Mesenchymal stem cell (in vitro differentiated cells and primary cell): Measurements from ENCODE around the gene METTL16.

Experiments used
- DNase-seq: peaks from one replicate; pipeline ENCODE4 v3.0.0-alpha.2; 2013
- H2AFZ ChIP-seq: one replicate; pipeline ENCODE4 v1.6.1; 2013; ENCODE audit warnings: low read depth, mild to moderate bottlenecking, control low read depth, inconsistent platforms, low read length, moderate library complexity
- H2AK5ac ChIP-seq: 2 replicates; pipeline ENCODE4 v1.6.1; 2013; ENCODE audit warnings: low read length, moderate library complexity, mild to moderate bottlenecking, inconsistent platforms; ENCODE audit not compliant: severe bottlenecking
- H2BK120ac ChIP-seq: one replicate; pipeline ENCODE4 v1.6.1; 2013; ENCODE audit warnings: low read depth, mild to moderate bottlenecking, inconsistent platforms, low read length, moderate library complexity
- H2BK12ac ChIP-seq, 2 experiments: one replicate each; pipeline ENCODE4 v1.6.1; 2013; ENCODE audit warnings: inconsistent platforms in 2 of 2, low read length in 2 of 2, mild to moderate bottlenecking in 2 of 2, moderate library complexity in 2 of 2, control low read depth in 1 of 2
- H2BK15ac ChIP-seq: one replicate; pipeline ENCODE4 v1.6.1; 2013; ENCODE audit warnings: mild to moderate bottlenecking, low read depth, inconsistent platforms; ENCODE audit not compliant: poor library complexity, severe bottlenecking
- H2BK5ac ChIP-seq: 2 replicates; pipeline ENCODE4 v1.6.1; 2013; ENCODE audit warnings: low read depth, mild to moderate bottlenecking, low read length, control low read depth, inconsistent platforms; ENCODE audit not compliant: poor library complexity, severe bottlenecking
- H3K14ac ChIP-seq, 2 experiments: one replicate each; pipeline ENCODE4 v1.6.1; 2013; ENCODE audit warnings: inconsistent platforms in 2 of 2, low read length in 2 of 2, control low read depth in 1 of 2, mild to moderate bottlenecking in 1 of 2, moderate library complexity in 1 of 2
- H3K18ac ChIP-seq, 2 experiments: one replicate each; pipeline ENCODE4 v1.6.1; 2013; ENCODE audit warnings: inconsistent platforms in 2 of 2, low read length in 2 of 2, control low read depth in 1 of 2, low read depth in 1 of 2, mild to moderate bottlenecking in 1 of 2
- H3K23ac ChIP-seq, 2 experiments: one replicate each; pipeline ENCODE4 v1.6.1; 2013; ENCODE audit warnings: inconsistent platforms in 2 of 2, low read length in 2 of 2, mild to moderate bottlenecking in 2 of 2, moderate library complexity in 2 of 2, control low read depth in 1 of 2
- H3K27ac ChIP-seq: 2 replicates; pipeline ENCODE4 v1.5.1; 2013; ENCODE audit warnings: mild to moderate bottlenecking, moderate library complexity, low read length, control low read depth, inconsistent platforms; ENCODE audit not compliant: poor library complexity, severe bottlenecking
- H3K27me3 ChIP-seq, 2 experiments: 2 replicates each; pipeline versions ENCODE4 v1.6.1 to v1.7.0; 2013; ENCODE audit warnings: low read length in 2 of 2, mild to moderate bottlenecking in 2 of 2, moderate library complexity in 2 of 2, control low read depth in 1 of 2, inconsistent platforms in 1 of 2; ENCODE audit not compliant: control insufficient read depth in 1 of 2, insufficient read depth in 1 of 2
- H3K36me3 ChIP-seq, 2 experiments: 2 replicates each; pipeline versions ENCODE4 v1.6.1 to v1.7.0; 2013; ENCODE audit warnings: low read length in 2 of 2, control low read depth in 1 of 2, inconsistent platforms in 1 of 2, low read depth in 1 of 2, mild to moderate bottlenecking in 1 of 2; ENCODE audit not compliant: insufficient read depth in 2 of 2, control insufficient read depth in 1 of 2
- H3K4ac ChIP-seq, 2 experiments: one replicate each; pipeline ENCODE4 v1.6.1; 2013; ENCODE audit warnings: inconsistent platforms in 2 of 2, low read length in 2 of 2, mild to moderate bottlenecking in 2 of 2, moderate library complexity in 2 of 2, control low read depth in 1 of 2, low read depth in 1 of 2
- H3K4me1 ChIP-seq: 2 replicates; pipeline ENCODE4 v1.6.1; 2013; ENCODE audit warnings: low read depth, low read length, control low read depth; ENCODE audit not compliant: control insufficient read depth, insufficient read depth
- H3K4me2 ChIP-seq: 2 replicates; pipeline ENCODE4 v1.6.1; 2013; ENCODE audit warnings: low read length, mild to moderate bottlenecking, inconsistent platforms; ENCODE audit not compliant: poor library complexity, severe bottlenecking
- H3K4me3 ChIP-seq, 2 experiments: 2 replicates each; pipeline versions ENCODE4 v1.5.1 to v1.7.0; 2013; ENCODE audit warnings: low read length in 2 of 2, mild to moderate bottlenecking in 2 of 2, control low read depth in 1 of 2, low read depth in 1 of 2; ENCODE audit not compliant: insufficient read depth in 1 of 2
- H3K79me1 ChIP-seq: replicated peaks from 2 replicates; pipeline ENCODE4 v1.6.1; 2013; ENCODE audit warnings: mild to moderate bottlenecking, control low read depth, low read length, inconsistent platforms; ENCODE audit not compliant: poor library complexity, severe bottlenecking
- H3K9ac ChIP-seq: 2 replicates; pipeline ENCODE4 v1.7.0; 2013; ENCODE audit warnings: mild to moderate bottlenecking, low read length, moderate library complexity
- H3K9me3 ChIP-seq: 2 replicates; pipeline ENCODE4 v1.7.0; 2013; ENCODE audit warnings: mild to moderate bottlenecking, low read length; ENCODE audit not compliant: control insufficient read depth
- H4K8ac ChIP-seq: one replicate; pipeline ENCODE4 v1.6.1; 2013; ENCODE audit warnings: inconsistent platforms, mild to moderate bottlenecking, low read length, moderate library complexity
- H4K91ac ChIP-seq: one replicate; pipeline ENCODE4 v1.6.1; 2013; ENCODE audit warnings: mild to moderate bottlenecking, low read length, inconsistent platforms
- WGBS: methylation state at CpG from one replicate; pipeline ENCODE4 v1.1.7; 2013; ENCODE audit warnings: mixed read lengths; 5-methylcytosine and 5-hydroxymethylcytosine counted together

The METTL16 gene

DNA sequence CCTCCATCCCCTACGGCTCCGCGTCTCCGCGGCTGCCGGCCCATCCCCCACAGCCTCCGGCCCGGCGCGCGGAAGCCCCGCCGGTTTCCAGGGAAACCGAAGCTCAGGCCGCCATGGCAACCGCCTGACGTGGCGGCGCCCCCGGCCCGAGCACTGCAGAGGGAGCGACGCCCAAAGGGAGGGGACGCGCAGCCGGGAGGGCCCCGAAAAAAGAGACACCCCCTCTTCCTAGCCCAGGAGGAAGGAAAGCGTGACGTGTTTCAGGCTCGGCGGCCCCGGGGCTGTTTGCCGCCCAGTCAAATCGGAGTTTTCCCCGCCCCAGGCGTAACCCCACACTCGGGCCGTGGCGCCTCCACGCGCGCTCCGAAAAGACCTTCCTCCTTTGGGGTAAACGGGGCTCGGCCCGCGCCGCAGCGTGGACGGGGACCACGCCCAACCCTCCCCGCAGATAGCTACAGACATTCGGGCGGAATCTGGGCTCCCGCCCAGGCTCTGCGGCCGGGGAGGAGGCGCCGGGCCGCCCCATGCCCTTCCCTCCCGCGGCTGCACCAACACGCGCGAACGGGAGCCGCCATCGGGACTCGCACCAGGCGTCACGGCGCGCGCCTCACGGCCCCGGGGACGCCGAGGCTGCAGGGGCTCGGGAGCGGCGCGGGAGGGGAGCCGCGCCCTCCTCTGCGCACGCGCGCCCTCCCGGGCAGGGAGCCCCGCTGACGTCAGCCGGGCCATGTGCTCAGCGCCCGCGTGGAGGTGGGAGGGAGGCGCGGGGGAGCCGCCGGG lies 118.3 kb downstream of the METTL16 start:
- H3K4me3 ChIP-seq: peak overlapping the region; percentile 72 to 83
- peak overlapping the region; percentile 96 to 97 for H3K4ac ChIP-seq
- H3K27ac ChIP-seq: peak overlapping the region; percentile 80
- H2AFZ ChIP-seq: peak overlapping the region; percentile 42
- H3K27me3 ChIP-seq: no peaks in the 10 kb centered on the region
- H3K36me3 ChIP-seq: peaks cover 13 to 29% of the 10 kb centered on the region in 2 experiments
- H3K18ac ChIP-seq: peak overlapping the region; percentile 95 to 98
- H3K79me1 ChIP-seq: peaks cover 34% of the 10 kb centered on the region
- H2AK5ac ChIP-seq: no peak overlapping the region
- peak overlapping the region; percentile 78 to 91 for H3K14ac ChIP-seq
- peak overlapping the region; percentile 97 for H3K9ac ChIP-seq
- peak; percentile 85 for DNase-seq
- peak overlapping the region; percentile 97 for H4K8ac ChIP-seq
- WGBS: under 1% methylated on average over 48 of the region's 99 CpGs
- H4K91ac ChIP-seq: peak overlapping the region; percentile 99
- no peaks in the 10 kb centered on the region for H3K9me3 ChIP-seq
- H3K23ac ChIP-seq: peak overlapping the region in 1 of 2 experiments; percentile 66
- peak overlapping the region; percentile 84 for H2BK5ac ChIP-seq
- peak overlapping the region; percentile 89 for H2BK15ac ChIP-seq
- H2BK12ac ChIP-seq: peak overlapping the region; percentile 29 to 83
- peak overlapping the region; percentile 94 for H2BK120ac ChIP-seq
- peaks cover 52% of the 10 kb centered on the region for H3K4me1 ChIP-seq
- H3K4me2 ChIP-seq: peak overlapping the region; percentile 92

DNA sequence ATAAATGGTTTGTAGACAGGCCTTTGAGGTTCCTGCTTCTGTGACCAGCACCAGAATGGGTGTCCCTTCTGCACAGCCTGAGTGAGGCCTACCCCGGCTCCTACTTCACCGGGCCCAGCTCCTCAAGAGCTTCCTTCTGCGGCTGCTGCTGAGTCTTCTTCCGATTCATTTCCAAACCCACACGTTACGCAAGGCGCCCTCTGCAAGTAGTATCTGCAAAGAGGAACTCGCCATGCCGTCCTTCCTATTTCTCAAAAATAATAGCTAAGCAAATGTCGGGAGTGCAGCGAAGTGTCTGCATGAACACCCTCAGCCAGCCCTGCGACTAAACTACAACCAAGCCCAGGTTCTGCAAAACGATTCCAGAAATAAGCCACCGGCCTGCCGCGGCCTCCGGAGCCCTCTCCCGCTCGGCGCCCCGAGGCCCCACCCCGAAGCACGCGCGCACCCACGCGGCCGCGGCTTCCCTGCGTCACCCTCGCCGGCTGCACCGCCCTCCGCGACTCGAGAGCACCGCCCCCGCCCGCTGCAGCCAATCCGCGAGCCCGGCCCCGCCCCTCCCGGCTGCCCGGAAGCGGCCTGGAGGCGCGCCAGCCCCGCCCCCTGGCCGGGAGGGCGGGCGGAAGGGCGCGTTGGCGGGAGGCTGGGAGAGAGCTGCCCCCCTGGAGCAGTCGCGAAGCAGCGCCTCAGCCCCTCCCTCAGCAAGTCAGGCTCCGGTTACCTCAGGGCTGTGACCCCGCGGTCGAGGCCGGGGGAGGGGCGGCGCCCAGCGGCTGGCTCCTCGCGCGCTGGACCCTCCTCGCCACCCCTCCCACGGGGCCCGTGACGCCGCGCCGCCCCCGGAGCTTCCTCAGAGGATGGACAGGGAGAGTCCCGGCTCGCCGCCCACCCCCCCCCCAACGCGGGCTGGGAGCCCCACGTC lies 119.2 kb downstream of the METTL16 start:
- Histone ChIP-seq H3K4me2 (peak overlapping the region; percentile 92), H3K4me3 (peak overlapping the region; percentile 72 to 83), H3K27me3 (no peaks in the 10 kb centered on the region), H2BK12ac (peak overlapping the region in 1 of 2 experiments; percentile 24), H3K9ac (peak overlapping the region; percentile 97), H3K23ac (no peak overlapping the region), H4K91ac (peak overlapping the region; percentile 61), H2AK5ac (no peak overlapping the region), H4K8ac (no peak overlapping the region), H3K4ac (peak overlapping the region; percentile 19 to 97), H3K79me1 (peaks cover 41% of the 10 kb centered on the region), H3K36me3 (peaks cover 17 to 38% of the 10 kb centered on the region in 2 experiments), H3K18ac (peak overlapping the region; percentile 71 to 95), H3K14ac (no peak overlapping the region), H3K9me3 (no peaks in the 10 kb centered on the region), H3K4me1 (peaks cover 43% of the 10 kb centered on the region), H2BK15ac (no peak overlapping the region), H2BK5ac (no peak overlapping the region), H2AFZ (no peak overlapping the region), H2BK120ac (peak overlapping the region; percentile 64), H3K27ac (peak overlapping the region; percentile 57)
- WGBS: 2% methylated on average over 44 of the region's 83 CpGs
- peak; percentile 95 for DNase-seq

DNA sequence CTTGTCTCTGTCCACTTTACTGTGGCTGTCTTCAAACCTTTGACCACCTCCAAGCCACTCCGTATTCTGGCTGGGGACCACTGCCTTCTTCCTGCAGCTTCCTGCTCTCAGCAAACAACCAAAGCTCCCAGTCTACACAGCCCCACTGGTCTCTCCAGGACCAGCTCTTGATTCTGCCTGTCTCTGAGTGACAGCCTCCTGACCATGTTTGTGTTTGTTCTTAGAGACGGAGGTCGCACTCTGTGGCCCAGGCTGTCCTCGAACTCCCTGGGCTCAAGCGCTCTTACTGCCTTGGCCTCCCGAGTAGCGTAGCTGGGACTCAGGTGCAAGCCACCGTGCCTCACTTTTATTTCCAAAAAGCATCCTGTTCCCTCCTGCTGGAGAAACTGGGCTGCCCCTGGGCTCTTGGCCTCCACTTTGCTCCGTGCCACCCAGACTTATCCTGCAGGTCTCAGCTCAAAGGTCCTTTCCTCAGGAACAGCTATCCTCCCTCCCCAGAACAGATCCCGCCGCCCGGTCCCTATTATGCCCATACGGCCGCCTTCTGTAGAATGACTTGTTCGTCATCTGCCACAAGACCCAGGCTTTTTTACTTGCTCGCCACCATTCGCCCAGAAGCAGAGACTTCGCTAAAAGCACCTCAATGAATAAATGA lies 120.0 kb downstream of the METTL16 start:
- Histone ChIP-seq H2BK120ac (no peak overlapping the region), H2BK12ac (peak overlapping the region in 1 of 2 experiments; percentile 24), H2BK15ac (peak overlapping the region; percentile 88), H3K27me3 (no peaks in the 10 kb centered on the region), H3K23ac (peak overlapping the region; percentile 9 to 11), H3K18ac (peak overlapping the region in 1 of 2 experiments; percentile 6), H2AK5ac (no peak overlapping the region), H3K4me3 (peak overlapping the region in 1 of 2 experiments; percentile 77), H3K9ac (peak overlapping the region; percentile 83), H3K4ac (no peak overlapping the region), H2BK5ac (no peak overlapping the region), H3K4me1 (peaks cover 38% of the 10 kb centered on the region), H3K79me1 (peaks cover 41% of the 10 kb centered on the region), H3K14ac (peak overlapping the region in 1 of 2 experiments; percentile 2), H3K9me3 (no peaks in the 10 kb centered on the region), H2AFZ (no peak overlapping the region), H3K4me2 (peak overlapping the region; percentile 92), H3K36me3 (peaks cover 25 to 46% of the 10 kb centered on the region in 2 experiments), H4K8ac (peak overlapping the region; percentile 46), H3K27ac (peak overlapping the region; percentile 57), H4K91ac (peak overlapping the region; percentile 41)
- WGBS: 90% methylated on average over 18 of the region's 18 CpGs
- no peak for DNase-seq
